Activated CD8-positive, alpha-beta memory T cell treated with anti-CD3 and anti-CD28 coated beads, Interleukin-2, amount 50 U/mL, for 24 hours (primary cell): Measurements from ENCODE around the gene NOTCH1.
A peak's percentile ranks its signal among the peaks of the same experiment; 100 is the strongest.

Experiments used
- DNase-seq: peaks from one replicate; pipeline ENCODE4 v3.0.0-alpha.2; 2020; ENCODE audit errors: extremely low read depth

NOTCH1 gene

GRCh38 chr9:136544964-136545691 lies 720 bp downstream of the NOTCH1 start:
- no peak for DNase-seq

GRCh38 chr9:136544548-136544963 lies 1.3 kb downstream of the NOTCH1 start:
- no peak for DNase-seq

GRCh38 chr9:136543830-136544547 lies 1.9 kb downstream of the NOTCH1 start:
- DNase-seq: no peak

- DNase-seq: no peak
These were observed 2.6 kb downstream of the NOTCH1 start for GRCh38 chr9:136543280-136543679.

GRCh38 chr9:136542241-136543040 lies 3.4 kb downstream of the NOTCH1 start:
- no peak for DNase-seq

- no peak for DNase-seq
These were observed 4.1 kb downstream of the NOTCH1 start for GRCh38 chr9:136541709-136542108.

GRCh38 chr9:136541179-136541578 lies 4.7 kb downstream of the NOTCH1 start:
- no peak for DNase-seq

GRCh38 chr9:136539427-136540421 lies 6.1 kb downstream of the NOTCH1 start:
- DNase-seq: peak; percentile 84

- no peak for DNase-seq
These were observed 7.0 kb downstream of the NOTCH1 start for GRCh38 chr9:136538599-136539426.

- DNase-seq: no peak
These were observed 7.8 kb downstream of the NOTCH1 start for GRCh38 chr9:136537896-136538598.

- no peak for DNase-seq
These were observed 8.4 kb downstream of the NOTCH1 start for GRCh38 chr9:136537411-136537810.

- DNase-seq: no peak
These were observed 9.1 kb downstream of the NOTCH1 start for GRCh38 chr9:136536721-136537241.

GRCh38 chr9:136536051-136536720 lies 9.7 kb downstream of the NOTCH1 start:
- no peak for DNase-seq

- DNase-seq: no peak
These were observed 10.8 kb downstream of the NOTCH1 start for GRCh38 chr9:136535070-136535469.

GRCh38 chr9:136534366-136534765 lies 11.5 kb downstream of the NOTCH1 start:
- no peak for DNase-seq

- DNase-seq: peak; percentile 61
These were observed 12.1 kb downstream of the NOTCH1 start for GRCh38 chr9:136533775-136534157.

GRCh38 chr9:136532799-136533774 lies 12.8 kb downstream of the NOTCH1 start:
- peak; percentile 51 for DNase-seq
